Loucy (cell line): ENCODE measurements around the gene DSCAM.

Experiments used
- H2AFZ ChIP-seq: fragments of 200-600 bp; sonication (generic); 2 replicates; pipeline ENCODE4 v1.6.0; 2016; ENCODE audit warnings: antibody characterized with exemption, mild to moderate bottlenecking, low read length, moderate library complexity
- H3F3A ChIP-seq: fragments of 200-600 bp; 2 replicates; pipeline ENCODE4 v1.6.0; 2016; ENCODE audit warnings: antibody characterized with exemption, low read depth, mild to moderate bottlenecking
- H3K27me3 ChIP-seq: fragments of 200-600 bp; sonication (generic); 2 replicates; pipeline ENCODE4 v1.6.1; 2014; ENCODE audit warnings: low read length, mild to moderate bottlenecking; ENCODE audit not compliant: insufficient read depth, poor library complexity, severe bottlenecking
- H3K36me3 ChIP-seq: fragments of 200-600 bp; sonication (generic); 2 replicates; pipeline ENCODE4 v1.6.1; 2016; ENCODE audit warnings: low read length; ENCODE audit not compliant: insufficient read depth
- H3K4me1 ChIP-seq: fragments of 200-600 bp; sonication (generic); 2 replicates; pipeline ENCODE4 v1.5.1; 2014; ENCODE audit warnings: low read length, mild to moderate bottlenecking; ENCODE audit not compliant: insufficient read depth, poor library complexity, severe bottlenecking
- H3K4me2 ChIP-seq: fragments of 200-600 bp; sonication (generic); 2 replicates; pipeline ENCODE4 v1.6.0; 2014; ENCODE audit warnings: antibody characterized with exemption, low read length, low read depth, mild to moderate bottlenecking; ENCODE audit not compliant: poor library complexity, severe bottlenecking
- H3K4me3 ChIP-seq: fragments of 200-600 bp; sonication (generic); 2 replicates; pipeline ENCODE4 v1.5.1; 2014; ENCODE audit warnings: low read length, mild to moderate bottlenecking, mixed read lengths; ENCODE audit not compliant: poor library complexity, severe bottlenecking
- H3K79me2 ChIP-seq: fragments of 200-600 bp; sonication (generic); 2 replicates; pipeline ENCODE4 v1.6.1; 2014; ENCODE audit warnings: low read length; ENCODE audit not compliant: insufficient read depth
- H3K9ac ChIP-seq: fragments of 200-600 bp; sonication (generic); 2 replicates; pipeline ENCODE4 v1.6.0; 2014; ENCODE audit warnings: mild to moderate bottlenecking, low read depth, low read length, moderate library complexity; ENCODE audit not compliant: poor library complexity, severe bottlenecking
- H3K9me2 ChIP-seq: fragments of 200-600 bp; sonication (generic); replicated peaks from 2 replicates; pipeline ENCODE4 v1.6.1; 2016; ENCODE audit warnings: low read depth, low read length, mixed read lengths
- H3K9me3 ChIP-seq: fragments of 200-600 bp; sonication (generic); 2 replicates; pipeline ENCODE4 v1.6.1; 2014; ENCODE audit warnings: mild to moderate bottlenecking, antibody characterized with exemption, low read length, low read depth; ENCODE audit not compliant: insufficient read depth
- H4K20me1 ChIP-seq: fragments of 200-600 bp; sonication (generic); 2 replicates; pipeline ENCODE4 v1.6.0; 2014; ENCODE audit warnings: antibody characterized with exemption, low read length, mild to moderate bottlenecking; ENCODE audit not compliant: insufficient read depth, poor library complexity, severe bottlenecking
- EZH2phosphoT487 ChIP-seq: fragments of 200-600 bp; IDR thresholded peaks from 2 replicates; pipeline ENCODE4 v1.6.1; 2018; ENCODE audit warnings: antibody characterized with exemption, mild to moderate bottlenecking, moderate library complexity, borderline replicate concordance
- TF ChIP-seq, protein P1 (sequence below): fragments of 200-600 bp; sonication (generic); conservative IDR thresholded peaks from 2 replicates; pipeline ENCODE4 v1.5.1; 2014; ENCODE audit warnings: mild to moderate bottlenecking, antibody characterized with exemption, low read length

Gene DSCAM

GRCh38 chr21:40564318-40564717, 282.6 kb downstream of the DSCAM start:
- Histone ChIP-seq H3K27me3 (no peaks in the 10 kb centered on the region), H3K36me3 (no peaks in the 10 kb centered on the region), H3K9ac (no peak overlapping the region), H3K4me1 (no peaks in the 10 kb centered on the region), H3K4me2 (no peak overlapping the region), H2AFZ (no peak overlapping the region), H3K9me2 (no peaks in the 10 kb centered on the region), H3K79me2 (no peaks in the 10 kb centered on the region), H3F3A (no peaks in the 10 kb centered on the region), H3K4me3 (no peak overlapping the region), H4K20me1 (no peaks in the 10 kb centered on the region), H3K9me3 (peaks cover 3% of the 10 kb centered on the region; the same call in 1 of the 2 replicates)
- TF ChIP-seq EZH2phosphoT487: no peak
- TF ChIP-seq, protein P1, sequence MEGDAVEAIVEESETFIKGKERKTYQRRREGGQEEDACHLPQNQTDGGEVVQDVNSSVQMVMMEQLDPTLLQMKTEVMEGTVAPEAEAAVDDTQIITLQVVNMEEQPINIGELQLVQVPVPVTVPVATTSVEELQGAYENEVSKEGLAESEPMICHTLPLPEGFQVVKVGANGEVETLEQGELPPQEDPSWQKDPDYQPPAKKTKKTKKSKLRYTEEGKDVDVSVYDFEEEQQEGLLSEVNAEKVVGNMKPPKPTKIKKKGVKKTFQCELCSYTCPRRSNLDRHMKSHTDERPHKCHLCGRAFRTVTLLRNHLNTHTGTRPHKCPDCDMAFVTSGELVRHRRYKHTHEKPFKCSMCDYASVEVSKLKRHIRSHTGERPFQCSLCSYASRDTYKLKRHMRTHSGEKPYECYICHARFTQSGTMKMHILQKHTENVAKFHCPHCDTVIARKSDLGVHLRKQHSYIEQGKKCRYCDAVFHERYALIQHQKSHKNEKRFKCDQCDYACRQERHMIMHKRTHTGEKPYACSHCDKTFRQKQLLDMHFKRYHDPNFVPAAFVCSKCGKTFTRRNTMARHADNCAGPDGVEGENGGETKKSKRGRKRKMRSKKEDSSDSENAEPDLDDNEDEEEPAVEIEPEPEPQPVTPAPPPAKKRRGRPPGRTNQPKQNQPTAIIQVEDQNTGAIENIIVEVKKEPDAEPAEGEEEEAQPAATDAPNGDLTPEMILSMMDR: no peak

- Histone ChIP-seq H2AFZ (no peak overlapping the region), H3K4me3 (no peak overlapping the region), H3K9me3 (peaks cover 3% of the 10 kb centered on the region; the same call in 1 of the 2 replicates), H3K9me2 (no peaks in the 10 kb centered on the region), H3K4me1 (no peaks in the 10 kb centered on the region), H3F3A (no peaks in the 10 kb centered on the region), H3K36me3 (no peaks in the 10 kb centered on the region), H3K9ac (no peak overlapping the region), H4K20me1 (no peaks in the 10 kb centered on the region), H3K79me2 (no peaks in the 10 kb centered on the region), H3K27me3 (no peaks in the 10 kb centered on the region), H3K4me2 (no peak overlapping the region)
- TF ChIP-seq, protein P1: no peak
- TF ChIP-seq EZH2phosphoT487: no peak
Observed at GRCh38 chr21:40563900-40564299, 283.1 kb downstream of the DSCAM start.

- Histone ChIP-seq H4K20me1 (no peaks in the 10 kb centered on the region), H3K27me3 (no peaks in the 10 kb centered on the region), H3K4me2 (no peak overlapping the region), H3K4me3 (no peak overlapping the region), H3K9ac (no peak overlapping the region), H3K36me3 (no peaks in the 10 kb centered on the region), H3K79me2 (no peaks in the 10 kb centered on the region), H2AFZ (no peak overlapping the region), H3K9me3 (0 out of 2 replicates have a peak, but pooled peaks cover 3% of the 10 kb centered on the region), H3K4me1 (no peaks in the 10 kb centered on the region), H3K9me2 (no peaks in the 10 kb centered on the region), H3F3A (no peaks in the 10 kb centered on the region)
- no peak for TF ChIP-seq EZH2phosphoT487
- TF ChIP-seq, protein P1: no peak
Observed at GRCh38 chr21:40562242-40563002, 284.5 kb downstream of the DSCAM start.
